ENCODE measurements around the gene NTRK3. TPM values are rescaled to one million over a fixed set of nuclear protein-coding genes. Genes with fewer than 3 reads are reported as not detected.

NTRK3 gene
- total and polyA plus RNA-seq, 4 donors, result 0.21 to 2.9 (median 0.32) TPM

DNA sequence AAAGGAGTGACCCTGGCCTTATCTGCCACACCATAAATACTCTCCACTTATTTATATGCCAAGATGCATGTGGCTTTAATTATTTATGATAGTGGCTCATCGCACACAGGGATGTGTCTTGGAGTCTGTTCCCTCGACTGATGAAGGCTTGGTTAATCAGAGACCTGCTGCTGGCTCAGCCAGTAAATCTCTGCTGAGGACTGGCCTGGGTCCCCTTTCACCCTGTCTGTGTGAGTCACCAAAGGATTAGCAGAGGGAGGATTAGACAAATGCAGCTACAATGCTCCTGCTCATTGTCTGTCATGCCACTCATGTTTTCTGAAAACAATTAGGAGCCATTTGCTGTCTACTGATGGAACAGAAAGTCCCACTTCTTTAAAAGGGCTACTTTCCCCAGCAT lies 226.8 kb downstream of the NTRK3 start:
- WGBS, result 65% methylated on average over 2 of the region's 2 CpGs
- Histone ChIP-seq H3K4me3 (ENCODE audit: low read depth in 1 of 3, low read length in 3 of 3) (no peak overlapping the region), H3K9me3 (ENCODE audit: control insufficient read depth in 4 of 4, low read length in 3 of 4) (no peaks in the 10 kb centered on the region), H3K27me3 (ENCODE audit: control insufficient read depth in 4 of 4, insufficient read depth in 4 of 4, low read length in 3 of 4) (peaks cover 0 to 3% (median 0%) of the 10 kb centered on the region in 4 donors), H3K9ac (ENCODE audit: low read depth in 1 of 2, low read length in 2 of 2) (no peak overlapping the region), H3K27ac (ENCODE audit: low read depth in 1 of 2, low read length in 2 of 2) (no peak overlapping the region), H3K36me3 (ENCODE audit: control insufficient read depth in 4 of 4, insufficient read depth in 3 of 4, low read depth in 1 of 4, low read length in 3 of 4) (no peaks in the 10 kb centered on the region), H3K4me1 (ENCODE audit: control insufficient read depth in 4 of 4, insufficient read depth in 4 of 4, low read length in 3 of 4) (no peaks in the 10 kb centered on the region)
- no peak for DNase-seq (ENCODE audit: low spot score)
- no peak for TF ChIP-seq MAX (IDR thresholded peaks at IDR 0.05)
- TF ChIP-seq RXRA (IDR thresholded peaks at IDR 0.05), result no peak
- no peak for TF ChIP-seq TAF1 (conservative IDR thresholded peaks at IDR 0.05)
- no peak for TF ChIP-seq SP1 (IDR thresholded peaks at IDR 0.05)
- TF ChIP-seq HNF4G (IDR thresholded peaks at IDR 0.05), result no peak
- no peak for TF ChIP-seq GABPA (IDR thresholded peaks at IDR 0.05 in 1 of 2, conservative IDR thresholded peaks at IDR 0.05 in 1 of 2)
- TF ChIP-seq EGR1 (IDR thresholded peaks at IDR 0.05; ENCODE audit: low read depth in 2 of 2), result no peak
- TF ChIP-seq JUND (IDR thresholded peaks at IDR 0.05), result no peak
- no peak for TF ChIP-seq HNF4A (conservative IDR thresholded peaks at IDR 0.05)
- no peak for TF ChIP-seq YY1 (IDR thresholded peaks at IDR 0.05)
- TF ChIP-seq REST (IDR thresholded peaks at IDR 0.05), result no peak
- no peak for TF ChIP-seq ZBTB33 (IDR thresholded peaks at IDR 0.05)
- TF ChIP-seq NR2F2 (IDR thresholded peaks at IDR 0.05), result no peak
- TF ChIP-seq CTCF (IDR thresholded peaks at IDR 0.05; ENCODE audit: low read depth, low read length, missing input control), result no peak
- TF ChIP-seq FOXA2 (IDR thresholded peaks at IDR 0.05), result no peak
- TF ChIP-seq, protein P1, sequence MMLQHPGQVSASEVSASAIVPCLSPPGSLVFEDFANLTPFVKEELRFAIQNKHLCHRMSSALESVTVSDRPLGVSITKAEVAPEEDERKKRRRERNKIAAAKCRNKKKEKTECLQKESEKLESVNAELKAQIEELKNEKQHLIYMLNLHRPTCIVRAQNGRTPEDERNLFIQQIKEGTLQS (IDR thresholded peaks at IDR 0.05), result no peak

DNA sequence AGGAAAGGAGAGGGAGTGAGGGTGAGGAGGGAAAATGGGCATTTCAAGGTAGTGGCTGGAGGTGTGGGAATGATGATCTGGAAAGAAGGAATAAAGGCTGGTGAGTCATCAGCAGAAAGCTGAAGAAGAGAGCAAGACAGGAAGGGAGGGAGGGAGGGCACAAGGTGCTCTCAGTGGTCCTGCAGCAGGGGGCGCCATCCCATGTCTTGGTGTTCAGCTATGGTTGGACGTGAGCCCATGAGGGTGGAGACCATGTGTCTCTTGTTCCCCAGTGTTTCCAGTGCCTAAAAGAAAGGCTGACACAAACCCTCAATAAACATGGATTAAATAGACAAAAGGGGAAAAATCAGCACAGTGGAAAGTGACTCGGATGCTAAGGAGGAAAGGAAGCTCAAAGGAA lies 228.5 kb downstream of the NTRK3 start:
- Histone ChIP-seq H3K27ac (ENCODE audit: low read depth in 1 of 2, low read length in 2 of 2) (no peak overlapping the region), H3K4me1 (ENCODE audit: control insufficient read depth in 4 of 4, insufficient read depth in 4 of 4, low read length in 3 of 4) (no peaks in the 10 kb centered on the region), H3K27me3 (ENCODE audit: control insufficient read depth in 4 of 4, insufficient read depth in 4 of 4, low read length in 3 of 4) (peaks cover 0 to 3% (median 0%) of the 10 kb centered on the region in 4 donors), H3K4me3 (ENCODE audit: low read depth in 1 of 3, low read length in 3 of 3) (no peak overlapping the region), H3K36me3 (ENCODE audit: control insufficient read depth in 4 of 4, insufficient read depth in 3 of 4, low read depth in 1 of 4, low read length in 3 of 4) (no peaks in the 10 kb centered on the region), H3K9ac (ENCODE audit: low read depth in 1 of 2, low read length in 2 of 2) (no peak overlapping the region), H3K9me3 (ENCODE audit: control insufficient read depth in 4 of 4, low read length in 3 of 4) (no peaks in the 10 kb centered on the region)
- no peak for DNase-seq (ENCODE audit: low spot score)
- TF ChIP-seq CTCF (IDR thresholded peaks at IDR 0.05; ENCODE audit: low read depth, low read length, missing input control), result no peak
- TF ChIP-seq YY1 (IDR thresholded peaks at IDR 0.05), result no peak
- TF ChIP-seq JUND (IDR thresholded peaks at IDR 0.05), result no peak
- no peak for TF ChIP-seq SP1 (IDR thresholded peaks at IDR 0.05)
- TF ChIP-seq TAF1 (conservative IDR thresholded peaks at IDR 0.05), result no peak
- no peak for TF ChIP-seq HNF4G (IDR thresholded peaks at IDR 0.05)
- no peak for TF ChIP-seq ZBTB33 (IDR thresholded peaks at IDR 0.05)
- WGBS, result 68% methylated on average over 3 of the region's 3 CpGs
